BLaER1 treated with 17β-estradiol and CSF1 and Interleukin-3, amounts not matched to agents 10 nM and 100 nM (cell line): Measurements from ENCODE around the gene RNF4.
A peak's percentile ranks its signal among the peaks of the same experiment; 100 is the strongest.
"Not testable (repeated sequence)": the region's sequence is repeated elsewhere in the genome, so short reads cannot be mapped to it uniquely, and the experiment has no call there.

Experiments used
- H3K27ac ChIP-seq, 11 experiments: shearing (Covaris generic); formaldehyde crosslinking; 2 replicates each; pipeline ENCODE4 v1.8.1; 2022
- H3K27me3 ChIP-seq, 11 experiments: shearing (Covaris generic); formaldehyde crosslinking; 2 replicates each; pipeline ENCODE4 v1.8.1; 2022
- H3K36me3 ChIP-seq, 11 experiments: shearing (Covaris generic); formaldehyde crosslinking; 2 replicates each; pipeline ENCODE4 v1.8.1; 2022
- H3K4me1 ChIP-seq, 10 experiments: shearing (Covaris generic); formaldehyde crosslinking; 2 replicates each; pipeline ENCODE4 v1.8.1; 2022
- H3K4me2 ChIP-seq, 11 experiments: shearing (Covaris generic); formaldehyde crosslinking; 2 replicates each; pipeline ENCODE4 v1.8.1; 2022
- H3K4me3 ChIP-seq, 10 experiments: shearing (Covaris generic); formaldehyde crosslinking; 2 replicates each; pipeline ENCODE4 v1.8.1; 2022
- H3K9ac ChIP-seq, 11 experiments: shearing (Covaris generic); formaldehyde crosslinking; 2 replicates each; pipeline ENCODE4 v1.8.1; 2022
- H3K9me3 ChIP-seq, 11 experiments: shearing (Covaris generic); formaldehyde crosslinking; replicated peaks in 1 of 11; 2 replicates each; pipeline ENCODE4 v1.8.1; 2022
- H4K20me1 ChIP-seq, 11 experiments: shearing (Covaris generic); formaldehyde crosslinking; 2 replicates each; pipeline ENCODE4 v1.8.1; 2022
- Cebpa-rat ChIP-seq, 11 experiments: shearing (Covaris generic); IDR thresholded peaks; 2 replicates each; pipeline ENCODE4 v1.8.1; 2022

RNF4 gene

GRCh38 chr4:2426711-2427275 lies 42.1 kb upstream of the RNF4 start:
- Histone ChIP-seq H3K36me3 (no peaks in the 10 kb centered on the region), H3K27ac (no peak overlapping the region), H3K4me1 (peaks cover 8 to 24% (median 14%) of the 10 kb centered on the region in 10 experiments), H4K20me1 (peaks cover 0 to 20% (median 4%) of the 10 kb centered on the region in 11 experiments; a peak in 6 of 22 replicates), H3K4me3 (no peak overlapping the region), H3K9me3 (0 out of 22 replicates have a peak, but pooled peaks cover 0 to 3% (median 0%) of the 10 kb centered on the region in 11 experiments), H3K27me3 (peaks cover 0 to 9% (median 5%) of the 10 kb centered on the region in 11 experiments; a peak in 11 of 22 replicates), H3K9ac (no peak overlapping the region), H3K4me2 (peak overlapping the region in 3 of 11 experiments; percentile 61 to 75 (median 73); a peak in 1 of 22 replicates)
- TF ChIP-seq Cebpa-rat (IDR thresholded peaks at IDR 0.05), result no peak

- H3K27me3 ChIP-seq, result peaks cover 0 to 3% (median 0%) of the 10 kb centered on the region in 11 experiments; a peak in 1 of 22 replicates
- H3K27ac ChIP-seq, result no peak overlapping the region
- H3K9ac ChIP-seq, result peak overlapping the region in 5 of 11 experiments; percentile 9 to 39 (median 24); a peak in 3 of 22 replicates
- H3K4me3 ChIP-seq, result no peak overlapping the region
- H3K4me1 ChIP-seq, result peaks cover 8 to 24% (median 14%) of the 10 kb centered on the region in 10 experiments
- H3K9me3 ChIP-seq, result 0 out of 22 replicates have a peak, but pooled peaks cover 0 to 5% (median 0%) of the 10 kb centered on the region in 11 experiments
- H4K20me1 ChIP-seq, result peaks cover 0 to 20% (median 4%) of the 10 kb centered on the region in 11 experiments; a peak in 6 of 22 replicates
- TF ChIP-seq Cebpa-rat (IDR thresholded peaks at IDR 0.05), result no peak
- peak overlapping the region; percentile 45 to 77 (median 64) for H3K4me2 ChIP-seq
- no peaks in the 10 kb centered on the region for H3K36me3 ChIP-seq
These were observed 41.2 kb upstream of the RNF4 start for GRCh38 chr4:2427383-2428334.

- TF ChIP-seq Cebpa-rat (IDR thresholded peaks at IDR 0.05), result no peak
- H3K4me2 ChIP-seq, result peak overlapping the region; percentile 45 to 77 (median 64); a peak in 18 of 22 replicates
- H3K9ac ChIP-seq, result 0 out of 22 replicates have a peak overlapping the region, but pooled peaks of 1 of the 11 experiments have one; percentile 39
- H4K20me1 ChIP-seq, result peaks cover 0 to 20% (median 4%) of the 10 kb centered on the region in 11 experiments; a peak in 6 of 22 replicates
- no peak overlapping the region for H3K4me3 ChIP-seq
- 0 out of 22 replicates have a peak, but pooled peaks cover 0 to 5% (median 0%) of the 10 kb centered on the region in 11 experiments for H3K9me3 ChIP-seq
- H3K36me3 ChIP-seq, result no peaks in the 10 kb centered on the region
- H3K27ac ChIP-seq, result no peak overlapping the region
- peaks cover 11 to 31% (median 15%) of the 10 kb centered on the region in 10 experiments for H3K4me1 ChIP-seq
- 0 out of 22 replicates have a peak, but pooled peaks cover 0 to 3% (median 0%) of the 10 kb centered on the region in 11 experiments for H3K27me3 ChIP-seq
These were observed 40.3 kb upstream of the RNF4 start for GRCh38 chr4:2428496-2429213.

GRCh38 chr4:2429945-2430757 lies 38.8 kb upstream of the RNF4 start:
- TF ChIP-seq Cebpa-rat (IDR thresholded peaks at IDR 0.05), result peak; percentile 69 to 98 (median 88); a peak in 19 of 22 replicates
- not testable (repeated sequence) for H3K36me3 ChIP-seq, H3K4me2 ChIP-seq, H3K9ac ChIP-seq, H3K27ac ChIP-seq, H3K4me3 ChIP-seq, H3K27me3 ChIP-seq, H3K9me3 ChIP-seq
- H4K20me1 ChIP-seq, result peaks cover 0 to 19% (median 4%) of the 10 kb centered on the region in 11 experiments; a peak in 6 of 22 replicates
- H3K4me1 ChIP-seq, result peaks cover 11 to 36% (median 22%) of the 10 kb centered on the region in 10 experiments

- no peak overlapping the region for H3K4me2 ChIP-seq
- peaks cover 11 to 32% (median 23%) of the 10 kb centered on the region in 10 experiments for H3K4me1 ChIP-seq
- H3K9ac ChIP-seq, result no peak overlapping the region
- H4K20me1 ChIP-seq, result peaks cover 0 to 11% (median 0%) of the 10 kb centered on the region in 11 experiments; a peak in 6 of 22 replicates
- no peaks in the 10 kb centered on the region for H3K36me3 ChIP-seq
- no peak overlapping the region for H3K27ac ChIP-seq
- H3K27me3 ChIP-seq, result no peaks in the 10 kb centered on the region
- H3K9me3 ChIP-seq, result 0 out of 22 replicates have a peak, but pooled peaks cover 0 to 5% (median 0%) of the 10 kb centered on the region in 11 experiments
- H3K4me3 ChIP-seq, result no peak overlapping the region
- no peak for TF ChIP-seq Cebpa-rat (IDR thresholded peaks at IDR 0.05)
These were observed 36.9 kb upstream of the RNF4 start for GRCh38 chr4:2432004-2432403.

- no peaks in the 10 kb centered on the region for H3K27me3 ChIP-seq
- peak overlapping the region in 4 of 11 experiments; percentile 15 to 54 (median 19); a peak in 5 of 22 replicates for H3K4me2 ChIP-seq
- 0 out of 22 replicates have a peak, but pooled peaks cover 0 to 5% (median 0%) of the 10 kb centered on the region in 11 experiments for H3K9me3 ChIP-seq
- no peaks in the 10 kb centered on the region for H3K36me3 ChIP-seq
- peaks cover 0 to 1% (median 0%) of the 10 kb centered on the region in 11 experiments; a peak in 3 of 22 replicates for H4K20me1 ChIP-seq
- H3K27ac ChIP-seq, result no peak overlapping the region
- no peak for TF ChIP-seq Cebpa-rat (IDR thresholded peaks at IDR 0.05)
- no peak overlapping the region for H3K4me3 ChIP-seq
- peaks cover 4 to 23% (median 15%) of the 10 kb centered on the region in 10 experiments for H3K4me1 ChIP-seq
- 0 out of 22 replicates have a peak overlapping the region, but pooled peaks of 1 of the 11 experiments have one; percentile 5 for H3K9ac ChIP-seq
These were observed 35.8 kb upstream of the RNF4 start for GRCh38 chr4:2432991-2433530.

- no peak overlapping the region for H3K27ac ChIP-seq
These were observed 35.1 kb upstream of the RNF4 start for GRCh38 chr4:2433609-2434350.

More at GRCh38 chr4:2433609-2434350, 35.1 kb upstream of the RNF4 start:
- H3K4me1 ChIP-seq, result peaks cover 0 to 16% (median 10%) of the 10 kb centered on the region in 10 experiments; a peak in 17 of 20 replicates
- 0 out of 22 replicates have a peak, but pooled peaks cover 0 to 5% (median 0%) of the 10 kb centered on the region in 11 experiments for H3K9me3 ChIP-seq
- H3K9ac ChIP-seq, result no peak overlapping the region
- H3K4me2 ChIP-seq, result peak overlapping the region in 4 of 11 experiments; percentile 15 to 54 (median 19); a peak in 4 of 22 replicates
- no peak for TF ChIP-seq Cebpa-rat (IDR thresholded peaks at IDR 0.05)
- no peaks in the 10 kb centered on the region for H4K20me1 ChIP-seq
- H3K36me3 ChIP-seq, result no peaks in the 10 kb centered on the region
- no peak overlapping the region for H3K4me3 ChIP-seq
- H3K27me3 ChIP-seq, result no peaks in the 10 kb centered on the region
